Stimulated activated CD4-positive, alpha-beta T cell treated with anti-CD3 and anti-CD28 coated beads, Interleukin-15, amount 100 ng/mL, for 48 hours (primary cell): ENCODE data around the gene STK33.

Experiments used
- DNase-seq, 2 donors: peaks; one replicate each; pipeline ENCODE4 v3.0.0-alpha.2; 2020; ENCODE audit warnings: low read depth in 2 of 2

STK33 gene

DNA sequence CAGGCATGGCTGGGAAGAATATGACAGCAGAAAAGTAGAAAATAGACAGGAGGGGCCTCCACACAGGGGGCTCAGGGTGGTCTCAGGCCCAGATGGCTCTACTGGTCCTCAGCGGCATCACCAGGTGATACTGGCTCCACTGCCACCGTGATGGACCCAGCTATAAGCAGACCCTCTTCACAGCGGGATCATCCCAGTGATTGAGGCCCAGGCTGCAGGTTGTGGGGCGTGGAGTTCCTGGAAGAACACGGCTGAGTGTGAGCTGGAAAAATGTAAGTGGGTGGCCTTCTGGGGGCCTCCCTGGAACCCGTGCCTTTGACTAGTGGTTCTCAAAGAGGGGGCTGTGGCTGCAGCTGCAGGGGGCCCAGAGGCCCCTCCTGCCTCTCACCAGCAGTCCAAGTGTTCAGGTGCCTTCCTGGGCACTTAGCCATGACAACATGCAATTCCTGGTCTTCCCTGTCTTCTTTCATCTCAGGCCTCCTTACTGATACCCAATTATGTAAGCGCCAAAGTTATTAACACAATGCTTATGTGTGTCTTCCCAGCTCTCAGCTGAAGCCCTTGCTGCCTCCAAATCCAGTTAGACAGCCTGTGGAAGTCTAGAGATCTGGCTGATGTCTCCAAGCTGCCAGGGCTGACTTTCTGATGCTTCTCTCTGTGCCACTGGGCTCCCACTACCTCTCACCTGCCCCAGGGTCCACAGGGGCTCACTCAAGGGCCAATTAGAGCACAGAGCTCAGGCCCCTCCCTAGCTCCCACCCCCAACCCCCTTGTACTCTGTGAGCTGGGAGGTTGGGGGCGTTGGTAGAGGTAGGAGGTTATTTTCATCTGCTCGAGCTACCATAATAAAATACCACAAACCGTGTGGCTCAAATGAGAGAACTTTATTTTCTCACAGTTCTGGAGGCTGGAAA lies 220.3 kb downstream of the STK33 start:
- DNase-seq: no peak

DNA sequence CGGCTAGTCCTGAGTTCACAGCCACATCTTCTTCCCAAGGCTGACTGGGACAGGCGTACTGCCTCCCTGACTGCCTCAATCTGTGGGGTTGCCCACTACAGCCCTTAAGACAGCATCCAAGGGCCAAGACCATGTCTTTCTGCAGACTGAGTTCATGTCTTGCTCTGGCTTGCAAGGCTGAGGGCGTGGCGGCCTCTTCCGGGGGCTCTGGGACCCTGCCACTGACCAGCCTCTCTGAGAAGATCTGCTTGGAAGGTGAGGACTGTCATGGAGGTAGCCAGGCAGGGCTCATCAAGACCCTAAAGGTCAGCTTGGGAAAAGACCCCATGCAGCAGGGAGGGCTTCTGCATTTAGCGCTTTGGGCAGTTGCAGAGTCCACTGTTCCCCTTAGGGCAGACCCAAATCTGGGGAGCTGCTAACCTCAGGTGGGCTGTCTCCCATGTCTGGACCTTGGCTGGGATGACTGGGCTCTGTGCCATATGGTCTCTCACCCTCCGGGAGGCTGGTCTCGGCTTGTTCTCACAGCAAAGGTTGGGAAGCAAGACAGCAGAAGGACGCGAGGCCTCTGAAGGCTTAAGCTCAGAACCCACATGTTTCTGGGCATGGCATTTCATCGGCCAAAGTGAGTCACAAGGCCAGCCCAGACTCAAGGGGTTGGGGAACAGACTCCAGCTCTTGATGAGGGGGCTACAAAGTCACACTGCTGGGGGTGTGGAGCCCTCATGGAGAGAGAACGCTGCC lies 221.2 kb downstream of the STK33 start:
- no peak for DNase-seq

GRCh38 chr11:8371516-8371884 lies 222.5 kb downstream of the STK33 start:
- DNase-seq: no peak

GRCh38 chr11:8370812-8371515 lies 223.1 kb downstream of the STK33 start:
- DNase-seq: no peak

DNA sequence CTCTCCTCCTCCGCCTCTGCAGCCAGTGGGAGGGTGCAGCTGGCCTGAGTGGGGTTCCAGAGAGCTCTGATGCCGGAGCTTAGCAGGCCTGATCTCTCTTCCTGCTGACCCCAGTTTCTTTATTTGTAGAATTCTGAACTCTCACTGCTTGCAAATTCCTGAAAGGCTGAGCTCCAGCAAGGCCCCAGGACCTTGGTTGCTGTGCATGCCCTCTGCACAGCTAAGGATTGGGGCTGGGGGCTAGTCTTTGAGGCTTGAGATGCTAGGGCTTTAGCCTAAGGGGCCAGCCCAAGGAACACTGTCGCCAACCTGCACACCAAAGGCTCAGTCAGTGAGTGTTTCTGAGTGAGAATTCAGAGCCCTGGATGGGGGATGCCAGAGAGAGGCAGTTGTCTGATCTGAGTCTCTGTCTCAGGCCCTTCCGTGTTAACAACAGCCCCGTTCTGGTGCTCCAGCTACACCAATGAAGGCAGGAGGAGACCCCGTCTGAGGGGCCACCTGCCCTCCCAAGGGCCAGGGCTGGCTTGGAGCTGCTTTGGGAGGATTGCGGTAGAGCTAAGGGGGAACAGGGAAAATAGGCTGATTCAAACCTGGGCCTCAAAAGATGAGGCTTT lies 224.3 kb downstream of the STK33 start:
- no peak for DNase-seq

DNA sequence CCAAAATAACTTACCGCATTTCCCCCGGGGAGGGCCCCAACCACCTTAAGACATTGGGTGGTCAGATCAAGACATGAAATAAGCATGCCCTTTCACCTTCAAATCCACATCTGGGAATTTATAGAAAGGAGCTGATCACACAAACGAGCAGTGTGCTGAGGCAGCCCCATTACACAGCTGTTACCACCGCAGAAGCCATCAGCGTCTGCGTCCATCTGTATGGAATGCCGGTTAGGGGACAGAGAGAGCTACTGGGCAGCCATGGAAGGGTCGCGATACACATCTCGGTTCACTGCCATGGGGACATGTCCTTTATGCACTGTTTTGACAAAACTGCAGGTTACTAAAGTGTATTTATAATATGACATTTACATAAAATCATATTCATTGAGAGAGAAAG lies 225.3 kb downstream of the STK33 start:
- DNase-seq: no peak

- DNase-seq: no peak
These were observed 225.8 kb downstream of the STK33 start for GRCh38 chr11:8368194-8368593.

- no peak for DNase-seq
These were observed 227.7 kb downstream of the STK33 start for GRCh38 chr11:8366316-8366715.

GRCh38 chr11:8365216-8365941 lies 228.6 kb downstream of the STK33 start:
- no peak for DNase-seq

- DNase-seq: no peak
These were observed 230.1 kb downstream of the STK33 start for GRCh38 chr11:8363921-8364320.

GRCh38 chr11:8362899-8363298 lies 231.1 kb downstream of the STK33 start:
- DNase-seq: no peak

DNA sequence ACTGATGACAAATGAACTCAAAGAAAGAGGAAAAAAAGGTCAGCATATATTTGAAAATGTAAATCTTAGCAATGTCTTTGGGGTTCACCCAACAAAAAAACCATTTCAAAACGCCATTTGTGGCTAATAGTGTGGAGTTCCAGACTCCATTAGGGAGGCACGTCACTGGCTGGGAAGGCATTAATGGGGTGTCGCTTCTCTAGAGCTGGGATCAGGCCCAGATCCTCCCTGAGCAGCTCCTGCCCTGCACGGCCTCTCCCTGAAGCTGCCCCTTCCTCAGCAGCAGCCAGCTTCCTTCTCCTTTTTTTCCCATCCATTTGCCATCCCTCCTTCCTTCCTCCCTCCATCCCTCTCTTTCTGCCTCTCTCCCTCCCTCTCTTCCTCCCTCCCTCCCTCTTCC lies 231.5 kb downstream of the STK33 start:
- DNase-seq: no peak

DNA sequence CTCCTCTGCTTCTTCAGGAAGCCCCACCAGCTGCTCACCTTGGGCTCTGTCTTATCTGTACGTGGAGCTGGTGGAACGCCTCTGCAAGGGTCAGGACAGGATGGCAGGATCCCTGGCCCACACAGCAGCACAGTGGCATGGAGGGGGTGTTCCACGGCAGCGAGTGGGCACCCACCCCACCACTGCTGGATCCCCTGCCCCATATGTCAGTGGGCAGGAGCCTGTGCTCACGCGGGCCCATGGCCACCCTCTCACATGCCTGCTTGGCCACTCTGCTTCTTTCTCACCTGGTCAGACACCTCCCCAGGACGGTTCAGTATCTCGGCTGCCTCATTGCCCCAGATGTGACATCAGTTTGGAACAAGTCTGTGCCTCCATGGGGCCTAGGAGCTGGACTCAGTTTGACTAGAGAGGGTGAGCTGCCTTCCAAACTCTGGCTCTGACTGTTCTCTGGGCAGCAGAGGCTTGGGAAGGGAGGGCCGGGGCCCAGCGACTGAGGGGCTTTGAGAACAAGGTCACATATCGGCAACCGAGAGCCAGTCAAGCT lies 232.3 kb downstream of the STK33 start:
- no peak for DNase-seq

DNA sequence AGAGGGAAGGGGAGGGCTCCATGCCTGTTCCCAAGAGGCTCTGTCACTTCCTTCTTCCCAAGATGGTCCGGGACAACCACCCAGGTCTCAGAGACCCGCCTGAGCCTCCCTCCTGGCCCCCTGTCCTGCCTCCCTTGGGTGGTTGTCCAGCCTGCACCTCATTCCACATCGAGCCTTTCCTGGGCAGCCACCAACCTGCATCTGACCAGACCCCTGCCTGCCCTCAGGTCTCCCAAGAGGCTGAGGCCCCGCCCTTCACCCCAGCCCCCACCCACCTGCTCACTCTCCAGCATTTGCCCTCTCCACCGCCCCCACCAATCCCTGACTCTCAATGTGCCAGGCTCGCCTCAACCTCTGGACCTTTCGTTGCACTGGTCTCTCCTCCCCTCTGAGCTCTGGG lies 232.8 kb downstream of the STK33 start:
- no peak for DNase-seq

DNA sequence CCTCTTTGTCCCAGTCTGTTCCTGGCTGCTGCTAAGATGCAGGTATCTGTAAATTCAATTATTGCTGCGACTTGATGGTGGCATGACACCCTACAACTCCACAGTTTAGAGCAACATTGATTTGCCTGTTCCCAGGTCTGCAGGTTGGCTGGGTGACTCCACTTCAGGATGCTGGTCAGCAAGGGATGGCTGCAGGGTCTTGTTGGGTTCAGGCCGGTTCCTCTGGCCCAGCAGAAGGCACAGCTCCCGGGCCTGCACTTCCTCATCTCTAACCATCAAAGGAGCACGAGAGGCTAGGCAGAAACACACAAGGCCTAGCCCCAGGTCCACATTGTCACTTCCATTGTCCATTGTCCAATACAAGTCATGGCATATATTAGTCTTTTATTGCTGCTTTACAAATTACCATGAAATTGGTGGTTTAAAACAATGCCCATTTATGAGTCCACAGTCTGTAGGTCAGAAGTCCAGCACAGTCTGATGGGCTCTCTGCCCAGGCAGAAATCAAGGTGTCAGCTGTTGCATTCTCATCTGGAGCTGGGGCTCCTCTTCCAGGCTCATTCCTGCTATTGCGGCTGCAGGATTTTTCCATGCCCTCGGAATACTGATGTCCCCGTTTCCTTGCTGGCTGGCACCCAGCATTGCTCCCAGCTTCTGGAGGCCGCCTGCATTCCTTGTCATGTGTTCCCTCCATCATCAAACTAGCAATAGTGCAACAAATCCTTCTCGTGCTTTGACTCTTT lies 233.8 kb downstream of the STK33 start:
- DNase-seq: no peak

- no peak for DNase-seq
These were observed 234.5 kb downstream of the STK33 start for GRCh38 chr11:8359521-8359920.

- DNase-seq: no peak
These were observed 236.0 kb downstream of the STK33 start for GRCh38 chr11:8357891-8358566.

- DNase-seq: no peak
These were observed 236.5 kb downstream of the STK33 start for GRCh38 chr11:8357505-8357888.

DNA sequence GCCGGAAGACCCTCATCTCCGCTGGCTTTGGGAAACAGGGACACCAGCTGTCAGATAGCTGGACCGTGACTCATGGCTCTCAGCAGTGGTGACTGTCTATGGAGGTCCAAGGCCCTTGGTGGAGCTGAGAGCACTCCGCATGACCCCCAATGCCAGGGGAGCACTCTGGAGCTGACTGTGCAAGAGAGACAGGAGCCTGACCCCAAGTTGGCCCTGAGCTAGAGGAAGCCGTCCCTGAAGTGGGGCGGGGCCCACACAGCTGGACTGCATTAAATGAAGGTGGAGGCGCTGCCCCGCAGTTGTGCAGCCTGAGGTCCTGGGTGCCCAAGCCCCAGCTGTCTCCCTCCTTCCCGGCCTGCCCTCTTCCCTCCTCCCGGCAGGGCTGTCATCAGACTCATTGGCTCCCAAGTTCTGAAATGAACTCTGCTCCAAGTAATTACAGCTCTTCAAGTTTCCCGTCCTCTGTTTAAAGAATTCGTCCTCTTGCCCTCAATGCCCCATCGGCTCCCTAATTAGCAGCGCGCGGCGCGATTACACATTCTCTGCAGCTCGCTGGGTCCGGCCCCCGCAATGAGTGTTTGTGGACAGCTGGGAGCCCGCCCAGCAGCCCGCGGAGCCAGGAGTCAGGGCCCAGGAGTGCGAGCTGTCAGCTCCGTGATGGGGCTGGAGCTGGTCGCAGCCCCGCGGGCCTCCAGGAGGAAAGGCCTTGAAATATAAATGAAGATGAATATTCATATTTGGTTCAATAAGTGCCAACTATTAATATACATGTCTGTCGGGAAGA lies 237.1 kb downstream of the STK33 start:
- no peak for DNase-seq
